ENCODE data around the gene CTSW. TPM values are rescaled to one million over a fixed set of nuclear protein-coding genes. Genes with fewer than 3 reads are reported as not detected.
"Not testable (repeated sequence)": the region's sequence is repeated elsewhere in the genome, so short reads cannot be mapped to it uniquely, and the experiment has no call there.

Gene CTSW
- total and polyA plus RNA-seq, 2 donors = 0.98 to 2.7 TPM

DNA sequence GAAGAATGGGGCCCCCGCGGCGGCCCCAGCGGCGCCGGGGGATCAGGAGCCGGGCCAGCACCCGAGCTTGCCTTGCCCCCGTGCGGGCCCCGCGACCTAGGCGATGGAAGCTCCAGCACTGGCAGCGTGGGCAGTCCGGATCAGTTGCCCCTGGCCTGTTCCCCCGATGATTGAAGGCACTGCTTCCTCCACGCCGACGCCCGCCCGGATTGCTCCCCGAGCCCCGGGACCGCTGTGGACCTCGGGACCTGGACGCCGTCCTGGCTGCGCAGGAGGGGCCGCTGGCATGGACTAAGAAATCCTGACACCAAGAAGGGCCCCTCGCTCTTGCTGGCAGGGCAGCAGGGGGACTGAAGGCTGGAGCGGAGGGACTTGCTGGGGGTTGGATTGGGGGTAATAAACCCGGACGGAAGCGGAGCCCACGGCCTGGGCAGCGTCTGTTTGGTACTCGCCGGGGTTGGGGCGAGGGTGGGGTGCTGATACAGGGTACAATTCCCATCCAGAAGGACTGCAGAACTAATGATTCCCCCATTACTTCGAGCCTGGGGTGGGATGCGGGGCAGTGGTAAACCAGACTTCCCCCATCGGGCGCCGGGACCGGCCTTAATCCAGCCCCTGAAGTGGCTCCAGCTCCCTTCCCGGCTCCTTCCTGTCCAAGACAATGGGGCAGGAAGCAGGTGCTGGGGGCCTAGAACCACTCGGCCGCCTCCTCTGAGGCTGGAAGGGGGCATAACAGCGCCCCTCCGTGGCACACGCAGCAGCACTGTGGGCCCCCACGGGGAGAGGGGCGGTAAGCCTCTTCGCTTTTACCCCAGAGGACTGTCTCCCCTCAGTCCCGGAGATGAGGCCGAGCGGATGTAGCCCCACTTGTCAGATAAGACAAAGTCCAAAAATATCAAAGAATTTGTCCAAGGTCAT is 11.8 kb downstream of the CTSW start:
- 3% methylated on average over 57 of the region's 57 CpGs for WGBS
- H3K4me3 ChIP-seq (ENCODE audit: low read depth, low read length) = peak overlapping the region; percentile 61
- no peak for DNase-seq (ENCODE audit: extremely low spot score)
- H3K36me3 ChIP-seq (ENCODE audit: insufficient read depth) = no peaks in the 10 kb centered on the region
- no peaks in the 10 kb centered on the region for H3K4me1 ChIP-seq (ENCODE audit: insufficient read depth)
- H3K27ac ChIP-seq (ENCODE audit: low read depth) = peak overlapping the region; percentile 90

- H3K4me3 ChIP-seq (ENCODE audit: low read depth, low read length) = peak overlapping the region; percentile 61
- not testable (repeated sequence) for H3K4me1 ChIP-seq (ENCODE audit: insufficient read depth); H3K27ac ChIP-seq (ENCODE audit: low read depth); H3K36me3 ChIP-seq (ENCODE audit: insufficient read depth); DNase-seq (ENCODE audit: extremely low spot score)
- WGBS = 61% methylated on average over 5 of the region's 5 CpGs
Measured at GRCh38 chr11:65892137-65892540, 12.5 kb downstream of the CTSW start.

DNA sequence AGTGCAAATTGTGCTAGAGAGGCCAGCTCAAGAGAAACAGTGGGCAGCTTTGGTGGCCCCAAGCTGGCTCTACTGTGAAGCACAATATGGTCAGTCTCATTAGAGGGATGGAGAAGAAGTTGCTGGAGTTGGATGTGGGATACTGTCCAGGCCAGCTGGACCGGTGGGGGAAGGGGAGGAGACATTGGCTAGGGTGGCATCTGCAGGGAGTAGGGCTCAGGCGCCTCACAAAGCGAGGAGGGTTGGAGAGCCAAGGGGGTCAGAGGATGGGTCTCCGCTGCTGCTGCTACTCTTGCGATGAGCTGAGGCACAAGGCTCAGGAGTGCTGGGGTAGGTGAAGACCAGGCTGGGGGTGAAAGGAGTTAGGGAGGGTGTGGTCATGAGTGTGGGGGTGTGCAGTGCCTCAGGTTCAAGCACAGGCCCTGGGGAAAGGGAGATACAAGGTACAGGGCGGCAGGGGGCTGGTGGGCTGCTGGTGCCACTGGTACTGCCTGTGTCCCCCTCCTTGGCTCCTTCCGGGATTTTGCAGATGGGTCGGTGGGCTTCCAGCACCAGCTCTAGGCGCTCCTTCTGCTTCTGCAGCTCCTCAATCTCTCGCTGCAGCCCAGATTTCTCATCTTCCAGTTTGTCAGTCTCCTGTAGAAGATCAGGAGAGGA is 13.2 kb downstream of the CTSW start:
- Histone ChIP-seq H3K4me1 (ENCODE audit: insufficient read depth) (no peaks in the 10 kb centered on the region), H3K4me3 (ENCODE audit: low read depth, low read length) (no peak overlapping the region), H3K27ac (ENCODE audit: low read depth) (peak overlapping the region; percentile 4), H3K36me3 (ENCODE audit: insufficient read depth) (no peaks in the 10 kb centered on the region)
- 69% methylated on average over 10 of the region's 10 CpGs for WGBS
- DNase-seq (ENCODE audit: extremely low spot score) = no peak

GRCh38 chr11:65894034-65894591 is 14.5 kb downstream of the CTSW start:
- DNase-seq (ENCODE audit: extremely low spot score) = no peak
- 77% methylated on average over 16 of the region's 16 CpGs for WGBS
- no peaks in the 10 kb centered on the region for H3K36me3 ChIP-seq (ENCODE audit: insufficient read depth)
- H3K27ac ChIP-seq (ENCODE audit: low read depth) = peak overlapping the region; percentile 40
- peak overlapping the region; percentile 7 for H3K4me3 ChIP-seq (ENCODE audit: low read depth, low read length)
- no peaks in the 10 kb centered on the region for H3K4me1 ChIP-seq (ENCODE audit: insufficient read depth)

DNA sequence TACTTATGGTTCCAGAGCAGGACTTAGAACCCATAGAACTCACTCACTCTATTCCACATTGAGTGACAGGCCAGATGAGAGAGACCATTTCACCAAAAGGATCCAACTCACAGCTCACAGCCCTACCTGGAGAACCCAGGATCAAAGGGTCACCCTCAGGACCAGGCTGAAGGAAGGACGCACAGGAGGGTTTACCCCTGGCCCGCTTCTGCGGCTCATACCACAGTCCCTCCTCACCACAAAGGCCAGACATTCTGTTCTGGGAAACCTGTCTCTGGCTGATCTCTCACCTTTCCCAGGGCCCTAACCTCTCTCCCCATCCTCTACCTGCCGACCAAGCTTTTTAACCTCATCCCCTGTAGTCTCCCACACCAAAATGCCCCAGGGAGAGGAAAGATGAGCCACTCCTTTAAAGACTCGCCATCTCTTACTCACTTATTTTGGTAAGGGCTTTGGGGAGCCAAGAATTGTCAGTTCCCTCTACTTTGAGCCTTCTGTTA is 15.9 kb downstream of the CTSW start:
- no peaks in the 10 kb centered on the region for H3K4me1 ChIP-seq (ENCODE audit: insufficient read depth)
- no peak overlapping the region for H3K27ac ChIP-seq (ENCODE audit: low read depth)
- WGBS = 94% methylated on average over 5 of the region's 5 CpGs

DNA sequence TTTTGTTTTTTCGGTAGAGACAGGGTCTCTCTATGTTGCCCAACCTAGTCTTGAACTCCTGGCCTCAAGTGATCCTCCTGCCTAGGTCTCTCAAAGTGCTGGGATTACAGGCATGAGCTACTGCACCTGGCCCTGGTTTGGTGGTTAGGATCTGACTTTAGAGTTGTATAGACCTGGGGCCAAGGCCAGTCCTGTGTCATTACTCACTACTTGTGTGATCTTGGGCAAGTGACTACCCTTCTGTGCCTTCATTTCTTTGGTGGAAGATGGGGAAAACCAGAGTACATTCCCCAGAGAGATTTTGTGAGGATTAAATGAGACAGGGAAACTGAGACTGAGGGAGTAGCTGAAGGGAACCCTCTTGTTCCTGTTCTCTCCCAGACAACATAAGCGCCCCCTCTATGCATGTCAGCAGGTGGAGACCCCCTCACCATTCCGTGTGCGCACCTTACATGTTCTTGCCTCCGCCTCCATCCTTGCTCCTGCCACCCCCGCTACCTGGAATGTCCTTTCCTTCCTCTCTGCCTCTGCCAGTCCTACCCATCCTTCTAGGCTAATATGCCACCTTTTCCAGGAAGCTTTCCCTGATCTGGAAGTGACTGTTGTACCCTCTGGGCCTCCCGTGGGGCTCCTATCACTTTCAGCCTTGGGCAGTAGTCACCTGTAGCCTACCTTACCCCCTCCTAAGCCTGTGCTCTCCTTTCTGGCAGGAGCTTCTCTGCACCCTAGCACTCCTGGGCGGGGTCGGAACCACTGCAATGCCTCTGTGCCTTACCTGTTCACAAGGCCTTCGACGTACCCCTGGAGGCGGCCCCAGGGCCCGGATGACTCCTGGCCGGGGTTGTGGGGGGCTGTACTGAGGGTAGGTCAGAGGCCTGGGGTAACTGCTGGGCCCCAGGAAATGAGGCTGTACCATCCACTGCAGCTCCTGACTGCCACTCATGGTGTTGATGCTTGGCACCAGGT is 16.7 kb downstream of the CTSW start:
- 91% methylated on average over 14 of the region's 14 CpGs for WGBS
- no peak for DNase-seq (ENCODE audit: extremely low spot score)
- H3K4me1 ChIP-seq (ENCODE audit: insufficient read depth) = no peaks in the 10 kb centered on the region
- H3K27ac ChIP-seq (ENCODE audit: low read depth) = no peak overlapping the region
- H3K4me3 ChIP-seq (ENCODE audit: low read depth, low read length) = no peak overlapping the region
- H3K36me3 ChIP-seq (ENCODE audit: insufficient read depth) = no peaks in the 10 kb centered on the region

More for the DNA sequence above, 15.9 kb downstream of the CTSW start:
- DNase-seq (ENCODE audit: extremely low spot score) = no peak
- H3K4me3 ChIP-seq (ENCODE audit: low read depth, low read length) = no peak overlapping the region
- no peaks in the 10 kb centered on the region for H3K36me3 ChIP-seq (ENCODE audit: insufficient read depth)

GRCh38 chr11:65897020-65897471 is 17.4 kb downstream of the CTSW start:
- no peak for DNase-seq (ENCODE audit: extremely low spot score)
- H3K27ac ChIP-seq (ENCODE audit: low read depth) = no peak overlapping the region
- H3K4me3 ChIP-seq (ENCODE audit: low read depth, low read length) = no peak overlapping the region
- no peaks in the 10 kb centered on the region for H3K4me1 ChIP-seq (ENCODE audit: insufficient read depth)
- WGBS = 91% methylated on average over 4 of the region's 4 CpGs
- no peaks in the 10 kb centered on the region for H3K36me3 ChIP-seq (ENCODE audit: insufficient read depth)

DNA sequence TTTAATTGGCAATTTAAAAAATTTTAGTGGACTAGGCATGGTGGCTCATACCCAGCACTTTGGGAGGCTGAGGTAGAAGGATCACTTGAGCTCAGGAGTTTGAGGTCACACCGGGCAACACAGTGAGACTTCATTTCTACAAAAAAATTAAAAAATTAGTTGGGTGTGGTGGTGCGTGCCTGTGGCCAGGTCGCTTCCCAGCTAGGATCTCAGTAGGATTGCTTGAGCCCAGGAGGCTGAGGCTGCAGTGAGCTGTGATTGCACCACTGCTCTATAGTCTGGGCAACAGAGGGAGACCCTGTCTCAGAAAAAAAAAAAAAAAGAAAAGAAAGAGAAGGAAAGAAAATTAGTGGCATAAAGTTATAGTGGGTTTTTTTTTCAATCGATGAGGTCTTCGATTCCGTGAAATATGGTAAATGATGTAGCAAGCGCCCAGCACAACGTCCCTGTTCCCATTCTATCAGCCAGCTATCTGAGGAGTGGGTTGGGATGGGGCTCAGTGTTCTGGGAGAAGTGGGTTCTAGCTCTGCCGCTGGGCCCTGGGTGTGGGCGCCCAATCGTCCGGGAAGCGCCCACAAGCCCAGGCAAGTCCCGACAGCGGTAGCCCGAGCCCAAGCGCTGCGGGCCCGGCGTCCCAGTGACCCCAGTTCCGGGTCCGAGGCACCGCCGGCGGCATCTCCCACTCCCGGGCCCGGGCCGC is 19.2 kb downstream of the CTSW start:
- Histone ChIP-seq H3K36me3 (ENCODE audit: insufficient read depth) (no peaks in the 10 kb centered on the region), H3K4me1 (ENCODE audit: insufficient read depth) (no peaks in the 10 kb centered on the region), H3K4me3 (ENCODE audit: low read depth, low read length) (peak overlapping the region; percentile 41), H3K27ac (ENCODE audit: low read depth) (no peak overlapping the region)
- no peak for DNase-seq (ENCODE audit: extremely low spot score)
- WGBS = 27% methylated on average over 28 of the region's 28 CpGs

- no peak for DNase-seq (ENCODE audit: extremely low spot score)
- Histone ChIP-seq H3K4me3 (ENCODE audit: low read depth, low read length) (peak overlapping the region; percentile 41), H3K36me3 (ENCODE audit: insufficient read depth) (no peaks in the 10 kb centered on the region), H3K4me1 (ENCODE audit: insufficient read depth) (no peaks in the 10 kb centered on the region), H3K27ac (ENCODE audit: low read depth) (no peak overlapping the region)
- WGBS = 3% methylated on average over 78 of the region's 78 CpGs
Measured at GRCh38 chr11:65899356-65900124, 19.9 kb downstream of the CTSW start.

GRCh38 chr11:65900125-65900898 is 20.7 kb downstream of the CTSW start, which contains the start of gene FOSL1:
FOSL1 (minus strand) TSS chr11:65900388; CDS start chr11:65900339, 49 bp downstream.
- no peak for DNase-seq (ENCODE audit: extremely low spot score)
- Histone ChIP-seq H3K4me1 (ENCODE audit: insufficient read depth) (no peaks in the 10 kb centered on the region), H3K36me3 (ENCODE audit: insufficient read depth) (no peaks in the 10 kb centered on the region), H3K4me3 (ENCODE audit: low read depth, low read length) (peak within 1 kb of the TSS; percentile 41), H3K27ac (ENCODE audit: low read depth) (no peak within 1 kb of the TSS)
- WGBS = 1% methylated on average over 80 of the region's 80 CpGs

GRCh38 chr11:65900899-65901180 is 21.2 kb downstream of the CTSW start:
- H3K4me3 ChIP-seq (ENCODE audit: low read depth, low read length) = no peak overlapping the region
- no peaks in the 10 kb centered on the region for H3K36me3 ChIP-seq (ENCODE audit: insufficient read depth)
- H3K27ac ChIP-seq (ENCODE audit: low read depth) = no peak overlapping the region
- no peak for DNase-seq (ENCODE audit: extremely low spot score)
- WGBS = 71% methylated on average over 11 of the region's 11 CpGs
- H3K4me1 ChIP-seq (ENCODE audit: insufficient read depth) = no peaks in the 10 kb centered on the region

Data from urinary bladder (tissue), 4 donors.